ENCODE data around the gene FAM181B.
"Not testable (repeated sequence)": the region's sequence is repeated elsewhere in the genome, so short reads cannot be mapped to it uniquely, and the experiment has no call there.

The FAM181B gene

DNA sequence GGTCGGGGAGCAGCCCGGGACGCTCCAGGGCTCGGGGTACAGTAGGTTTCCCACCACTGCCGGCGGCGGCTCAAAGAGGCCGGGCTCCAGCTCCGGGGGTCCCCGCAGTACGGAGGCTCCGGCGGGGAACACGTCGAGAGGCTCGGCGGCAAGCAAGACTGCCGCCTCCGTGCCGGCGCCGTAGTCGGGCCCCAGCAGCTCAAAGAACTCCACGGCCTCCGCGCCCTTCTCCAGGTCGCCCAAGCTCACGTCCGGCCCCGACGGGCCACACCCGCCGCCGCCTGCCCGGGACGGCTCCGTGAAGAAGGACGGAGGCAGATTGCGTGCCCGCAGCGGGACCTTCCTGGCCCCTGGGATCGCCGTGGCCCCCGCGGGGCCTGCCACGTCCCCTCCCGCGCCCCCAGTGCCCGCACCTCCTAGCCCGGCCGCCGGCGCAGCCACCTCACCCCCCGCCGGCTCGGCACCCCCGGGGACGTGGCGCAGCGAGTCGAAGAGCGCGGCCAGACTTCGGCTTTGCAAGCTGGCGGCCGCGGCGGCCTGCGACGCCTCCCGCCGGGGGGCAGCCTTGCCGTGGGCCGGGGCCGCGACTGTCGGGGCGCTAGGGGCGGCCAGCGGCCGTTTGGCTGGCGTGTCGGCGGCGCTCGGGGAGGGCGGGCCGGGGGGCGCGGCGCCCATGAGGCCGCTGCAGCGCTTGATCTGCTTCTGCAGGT lies 775 bp downstream of the FAM181B start:
- DNase-seq (ENCODE audit: low read depth): no peak

DNA sequence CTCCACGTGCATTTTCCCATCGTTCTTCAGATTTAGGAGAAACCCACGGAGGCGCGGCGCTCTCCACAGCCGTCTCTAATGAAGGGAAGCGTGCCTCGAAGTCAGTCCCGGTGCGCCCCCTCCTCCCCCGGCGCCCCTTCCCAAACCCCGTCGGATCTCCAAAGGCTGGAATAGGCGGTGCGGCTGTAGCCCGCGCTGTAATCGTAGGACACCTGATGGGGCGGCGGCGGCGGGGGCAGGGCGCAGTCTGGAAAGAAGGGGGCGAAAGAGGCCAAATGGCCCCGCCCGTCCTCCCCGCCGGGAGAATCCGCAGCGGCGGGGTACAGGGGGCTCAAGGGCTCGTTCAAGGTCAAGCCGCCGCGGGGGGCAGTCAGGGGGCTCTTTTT lies 1.3 kb downstream of the FAM181B start:
- DNase-seq (ENCODE audit: low read depth): no peak

DNA sequence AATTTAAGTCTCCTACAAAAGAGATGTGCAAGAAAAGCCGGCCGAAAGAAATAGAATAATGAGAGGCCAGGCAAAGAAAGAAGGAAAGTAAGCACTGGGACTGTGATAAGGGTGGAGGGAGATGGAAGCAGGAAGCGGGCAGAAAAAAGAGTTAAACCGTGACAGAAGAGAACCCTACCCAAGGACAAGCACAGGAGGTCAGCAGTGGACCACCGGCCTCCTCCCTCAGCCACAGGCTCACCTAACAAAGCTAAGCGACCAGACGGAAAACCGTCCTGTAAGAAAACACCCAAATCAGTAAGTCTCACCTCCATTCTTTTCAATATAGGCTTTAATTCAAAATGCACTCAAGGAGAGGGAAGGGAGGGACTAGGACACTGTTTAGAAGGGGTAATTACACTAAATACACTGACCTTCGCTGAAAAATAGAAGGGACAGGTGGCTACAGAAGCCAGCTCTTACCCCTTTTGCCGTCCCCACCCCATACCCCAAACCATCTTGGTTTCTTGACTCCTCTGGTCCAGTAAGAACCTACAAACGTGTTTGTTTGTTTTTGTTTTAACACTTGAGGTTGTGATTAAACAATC lies 1.9 kb downstream of the FAM181B start:
- DNase-seq (ENCODE audit: low read depth): no peak

DNA sequence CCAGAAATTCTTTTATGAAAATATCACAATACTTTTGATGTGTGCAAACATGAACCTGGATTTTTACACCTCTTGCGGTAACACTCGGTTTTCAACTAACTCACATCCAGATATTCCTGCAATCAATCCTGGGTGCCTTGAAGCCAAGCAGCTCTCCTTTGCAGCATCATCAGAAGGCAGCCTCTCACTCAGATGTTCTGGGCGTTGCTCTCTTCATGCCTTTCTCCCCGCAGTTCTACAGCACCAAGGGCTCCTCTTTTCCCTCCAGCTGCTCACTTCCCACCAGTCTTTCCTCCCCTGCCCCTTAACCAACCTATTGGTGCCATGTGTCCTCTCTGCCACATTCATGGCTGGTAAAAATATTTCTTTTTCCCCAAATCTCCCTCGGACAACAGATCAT lies 2.9 kb downstream of the FAM181B start:
- DNase-seq (ENCODE audit: low read depth): no peak

DNA sequence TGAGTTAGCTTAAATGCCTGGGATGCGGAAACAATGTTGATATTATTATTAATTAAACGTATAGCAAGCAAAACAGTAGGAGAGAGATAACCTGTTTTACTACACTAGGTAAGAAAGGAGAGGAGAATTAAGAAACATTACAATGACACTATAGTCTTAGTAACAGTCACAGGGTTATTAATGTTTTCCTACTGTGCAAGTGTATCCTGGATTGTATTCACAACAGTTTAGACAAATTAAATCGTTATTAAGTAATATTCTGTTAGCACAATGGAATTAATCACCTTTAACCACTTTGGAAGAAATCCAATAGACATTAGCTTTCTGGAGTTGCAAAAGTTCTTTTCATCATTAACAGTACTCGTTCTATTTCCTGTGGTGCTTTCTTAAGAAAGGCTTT lies 3.4 kb downstream of the FAM181B start:
- DNase-seq (ENCODE audit: low read depth): no peak

DNA sequence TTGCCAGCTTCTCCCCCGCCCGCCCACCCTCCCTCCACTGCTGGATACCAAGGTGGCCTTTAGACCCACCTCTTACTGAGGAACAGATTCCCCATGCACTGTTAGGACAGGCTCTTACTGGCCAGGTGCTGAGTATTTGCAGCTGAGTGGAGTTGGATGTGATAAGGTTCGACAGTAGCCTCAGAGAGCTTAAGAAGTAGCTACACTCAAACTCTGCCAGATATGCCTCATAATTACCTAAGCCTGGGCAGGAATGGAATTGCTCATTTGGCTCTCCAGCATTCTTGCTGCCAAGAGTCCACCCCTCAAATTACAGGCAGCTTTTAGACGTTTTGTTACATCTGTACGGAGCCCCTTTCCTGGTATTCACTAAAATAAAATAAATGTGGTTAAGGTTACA lies 9.6 kb downstream of the FAM181B start:
- no peak for DNase-seq (ENCODE audit: low read depth)

DNA sequence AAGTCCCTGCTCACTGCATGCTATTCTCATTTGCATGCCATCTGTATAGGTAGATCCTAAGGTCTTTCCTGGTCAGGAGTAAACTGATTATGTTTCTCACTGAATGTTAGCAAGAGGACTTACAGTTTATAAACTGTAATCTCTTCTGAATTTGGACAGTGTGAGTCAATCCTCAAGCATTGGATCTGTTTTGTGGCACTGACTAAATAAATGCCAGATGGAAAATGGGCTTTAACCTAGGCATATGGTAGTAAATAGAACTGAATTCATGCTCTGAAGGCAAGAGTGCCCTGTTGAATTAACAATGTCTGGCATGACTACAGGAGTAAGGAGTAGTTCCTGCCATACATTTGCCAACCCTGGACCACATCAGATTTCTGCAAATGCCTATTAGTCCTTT lies 11.4 kb downstream of the FAM181B start:
- DNase-seq (ENCODE audit: low read depth): no peak

DNA sequence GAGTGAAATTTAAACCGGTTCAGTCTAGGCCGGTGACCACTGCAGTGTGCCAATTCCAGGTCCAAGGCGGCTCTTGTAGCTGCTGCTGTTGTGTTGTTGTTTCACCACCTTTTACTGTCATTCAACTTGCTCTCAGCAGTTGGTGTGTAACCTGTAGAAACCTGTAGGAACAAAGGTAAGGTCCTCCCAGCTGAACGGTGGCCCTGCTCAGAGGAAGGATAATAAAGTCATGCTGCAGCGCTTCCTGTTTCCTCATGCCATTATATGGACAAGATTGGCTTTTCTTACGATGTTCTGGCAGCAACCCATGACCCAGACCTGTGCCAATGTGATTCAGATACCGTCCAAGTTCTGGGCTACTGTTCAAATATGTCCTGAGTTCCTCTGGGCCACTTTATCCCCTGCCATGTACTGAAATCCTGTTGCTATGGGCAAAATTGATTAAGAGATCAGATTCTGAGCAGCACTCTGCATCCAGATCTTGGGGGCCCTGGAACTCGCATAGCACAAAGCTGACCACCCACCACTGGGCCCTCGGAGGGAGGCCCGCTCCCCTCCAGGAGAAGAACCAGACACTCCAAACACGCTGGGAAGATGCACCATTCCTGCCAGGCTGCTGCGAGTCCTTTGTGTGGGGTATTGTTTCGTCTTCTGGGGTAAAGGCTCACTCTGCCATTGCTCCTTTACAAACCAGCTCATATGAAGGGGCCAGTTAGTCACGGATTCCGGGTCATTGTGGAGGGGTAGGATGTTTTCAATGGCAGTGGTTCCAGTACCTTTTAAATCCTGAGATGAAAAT lies 13.2 kb downstream of the FAM181B start:
- no peak for DNase-seq (ENCODE audit: low read depth)

DNA sequence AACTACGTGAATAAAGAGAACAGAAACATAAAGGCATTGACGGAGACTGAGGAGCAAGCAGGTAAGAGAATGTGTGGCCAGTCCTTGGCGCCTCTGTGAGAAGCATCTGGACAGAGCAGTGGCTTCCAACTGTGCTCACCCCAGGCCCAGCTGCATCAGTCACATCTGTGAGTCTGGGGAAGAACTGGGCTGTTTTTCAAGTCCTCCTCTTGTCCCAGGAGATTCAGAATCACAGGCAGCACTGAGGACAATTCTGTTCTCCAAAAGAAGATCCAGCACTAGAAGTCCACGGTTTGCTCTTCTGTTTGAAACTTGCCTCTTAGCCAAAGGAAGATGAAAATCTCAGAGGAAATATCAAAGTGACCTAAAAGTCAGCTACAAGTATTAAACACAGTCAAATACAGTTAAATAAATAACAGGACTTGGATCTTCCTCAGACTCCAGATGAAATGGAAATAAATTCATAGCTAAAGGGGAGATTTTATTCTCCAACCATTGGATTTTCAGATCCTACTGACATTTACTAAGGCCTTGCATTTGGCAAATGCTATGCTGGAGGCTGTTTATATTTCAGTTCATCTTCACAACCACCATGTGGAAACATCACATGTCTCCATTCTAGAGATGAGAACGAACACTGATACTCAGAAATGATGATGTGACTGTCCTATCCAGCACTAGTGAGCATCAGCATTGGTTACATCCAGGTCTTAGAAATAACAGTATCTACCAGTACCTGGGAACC lies 14.1 kb downstream of the FAM181B start:
- DNase-seq (ENCODE audit: low read depth): no peak

DNA sequence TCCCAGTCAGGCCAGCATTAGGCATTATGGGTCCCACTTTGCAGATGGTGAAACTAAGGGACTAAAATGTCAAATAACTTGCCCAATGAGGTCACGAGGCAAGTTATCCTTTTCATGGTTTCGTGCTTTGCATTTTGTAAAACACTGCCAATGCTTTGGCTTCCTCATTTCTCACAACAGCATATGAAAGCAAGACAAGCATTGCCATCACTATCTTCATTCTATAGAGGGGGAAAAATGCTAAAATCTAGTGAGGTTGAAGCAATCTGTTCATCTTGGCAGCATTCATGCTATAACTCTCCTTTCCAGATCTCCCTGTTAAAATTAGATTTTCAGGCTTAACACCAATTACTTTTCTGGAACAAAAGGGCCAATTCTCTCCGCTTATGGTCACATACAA lies 14.8 kb downstream of the FAM181B start:
- no peak for DNase-seq (ENCODE audit: low read depth)

DNA sequence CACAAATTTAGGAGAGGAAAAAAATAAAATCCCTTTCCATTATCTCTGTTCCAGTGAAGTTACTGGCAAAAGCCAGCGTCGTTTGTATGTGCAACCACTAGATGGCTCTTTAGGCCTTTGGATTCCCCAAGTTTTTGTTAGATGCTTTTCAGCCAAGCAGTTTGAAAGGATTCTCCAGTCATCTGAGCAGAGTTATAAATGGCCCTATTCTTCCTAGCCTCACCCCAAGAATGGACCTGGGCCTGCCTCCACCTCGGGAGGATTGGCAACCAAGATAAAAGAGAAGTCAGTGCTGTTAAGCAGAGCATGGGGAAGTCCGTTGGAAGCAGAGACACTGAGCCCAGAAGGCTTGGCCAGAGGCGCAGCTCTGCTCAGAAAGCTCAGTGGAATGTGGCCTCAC lies 15.4 kb downstream of the FAM181B start:
- DNase-seq (ENCODE audit: low read depth): no peak

DNA sequence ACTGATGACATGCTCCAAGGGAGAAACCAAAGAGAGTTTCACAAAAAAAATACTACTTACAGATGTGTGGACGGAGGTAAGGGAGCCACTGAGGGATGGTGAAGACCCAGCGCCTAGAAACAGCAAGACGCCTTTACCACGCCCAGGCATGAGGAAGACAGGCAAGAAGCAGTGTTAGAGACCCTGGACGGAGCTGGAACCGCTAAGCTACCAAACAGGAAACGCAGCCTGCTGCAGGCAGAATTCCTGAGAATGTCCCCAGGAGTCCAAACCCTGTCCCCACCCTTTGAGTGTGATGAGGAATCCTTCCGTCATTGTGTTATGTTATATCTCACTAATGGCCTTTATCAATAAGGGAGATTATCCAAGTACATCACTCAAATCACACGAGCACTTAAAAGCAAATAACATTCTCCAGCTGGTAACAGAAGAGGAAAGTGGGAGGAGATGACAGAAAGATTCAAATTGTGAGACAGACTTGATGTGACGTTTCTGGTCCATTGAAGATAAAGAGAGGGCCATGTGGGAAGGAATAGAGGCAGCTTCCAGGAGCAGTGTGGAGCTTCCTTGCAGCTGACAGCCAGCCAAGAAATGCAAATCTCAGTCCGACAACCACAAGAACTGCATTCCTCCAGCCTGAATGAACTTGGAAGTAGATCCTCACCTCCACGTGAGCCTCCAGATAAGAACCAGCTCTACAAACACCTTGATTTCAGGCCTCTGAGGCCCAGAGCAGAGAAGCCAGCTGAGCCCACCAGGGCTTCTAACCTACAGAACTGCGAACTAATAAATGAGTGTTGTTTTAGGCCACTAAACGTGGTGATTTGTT lies 19.1 kb downstream of the FAM181B start:
- DNase-seq (ENCODE audit: low read depth): no peak

DNA sequence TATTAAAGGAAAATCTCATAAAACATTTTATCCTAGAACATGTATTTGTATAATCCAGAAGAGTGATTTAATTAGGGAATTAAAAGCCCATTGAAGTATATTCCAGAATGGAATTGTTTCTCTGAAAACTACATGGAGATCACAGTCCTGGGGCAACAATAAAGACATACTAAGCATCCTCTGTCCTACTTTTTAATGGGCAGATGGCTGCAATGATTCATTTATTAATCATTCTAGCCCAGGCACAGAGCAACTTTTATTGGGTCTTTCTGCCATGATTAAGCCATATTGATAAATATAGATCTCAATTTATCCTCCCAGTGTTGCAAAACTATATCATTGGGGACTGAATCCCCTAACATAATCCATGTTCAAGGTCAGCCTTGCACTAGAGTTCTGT lies 22.0 kb downstream of the FAM181B start:
- DNase-seq (ENCODE audit: low read depth): no peak

DNA sequence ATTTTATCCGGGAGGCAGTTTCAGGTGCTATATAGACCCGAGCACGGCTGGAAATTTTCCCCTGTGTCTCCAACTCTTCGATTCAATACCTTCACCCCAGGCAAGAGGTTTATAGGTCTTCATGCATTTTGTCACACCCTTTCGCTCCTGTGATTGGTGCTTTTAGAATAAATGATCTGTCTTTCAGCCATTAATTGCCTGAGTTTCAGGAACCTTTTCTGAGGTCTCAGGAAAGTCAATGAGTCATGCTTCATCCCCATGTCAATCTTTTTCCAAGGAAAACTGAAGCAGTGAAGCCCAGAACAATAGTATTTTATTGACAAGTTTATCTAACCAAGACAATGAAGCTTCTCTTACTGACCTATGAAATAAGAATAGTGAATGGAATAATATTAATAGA lies 29.9 kb downstream of the FAM181B start:
- DNase-seq (ENCODE audit: low read depth): no peak

DNA sequence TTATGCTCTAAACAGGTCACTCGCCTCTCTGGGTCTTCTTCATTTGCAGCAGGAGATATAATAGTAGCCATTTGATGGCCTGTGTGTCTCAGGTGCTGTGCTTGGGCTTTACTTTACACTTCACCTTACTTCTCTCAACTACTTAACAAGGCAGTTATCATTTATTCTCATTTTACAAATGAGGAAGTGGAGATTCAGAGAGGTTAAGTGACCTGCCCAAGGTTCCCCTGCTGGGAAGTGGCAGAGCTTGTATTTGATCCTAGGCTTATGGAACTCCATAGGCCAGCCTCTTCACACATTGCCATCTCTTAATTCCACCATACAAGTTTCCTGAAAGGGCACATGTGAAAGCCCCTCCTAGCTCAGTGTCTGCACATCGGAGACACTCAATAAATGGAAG lies 30.4 kb downstream of the FAM181B start:
- DNase-seq (ENCODE audit: low read depth): no peak

DNA sequence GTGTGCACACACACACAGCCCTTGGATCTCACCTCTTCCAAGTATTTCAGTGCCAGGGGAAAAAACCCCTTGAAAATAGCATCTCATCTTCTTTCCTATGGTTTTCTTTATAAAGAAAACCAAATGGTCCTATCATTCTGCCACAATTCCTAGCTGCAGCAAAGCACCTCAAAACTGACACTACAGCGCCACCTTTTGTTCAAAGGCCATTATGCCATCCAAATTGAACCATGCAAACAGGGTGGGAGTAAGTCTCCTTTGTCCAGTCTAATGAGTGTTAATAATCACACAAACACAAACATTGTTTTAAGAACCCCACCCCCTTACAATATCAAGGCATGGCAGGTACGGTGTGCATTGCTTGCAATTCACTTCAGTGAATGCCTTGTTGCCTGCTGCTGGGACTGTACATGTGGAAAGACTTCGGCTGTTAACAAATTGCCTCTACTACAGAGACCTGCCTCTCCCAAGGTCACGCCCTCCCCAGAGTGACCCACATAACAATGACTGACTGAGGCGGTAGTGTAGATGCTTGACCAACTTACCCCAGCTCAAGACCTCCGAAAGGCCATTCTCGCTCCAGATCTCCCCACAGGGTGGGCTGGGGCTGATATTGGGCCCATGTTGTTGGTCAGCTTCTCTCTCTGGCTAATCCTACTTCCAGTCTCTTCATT lies 31.7 kb downstream of the FAM181B start:
- no peak for DNase-seq (ENCODE audit: low read depth)

DNA sequence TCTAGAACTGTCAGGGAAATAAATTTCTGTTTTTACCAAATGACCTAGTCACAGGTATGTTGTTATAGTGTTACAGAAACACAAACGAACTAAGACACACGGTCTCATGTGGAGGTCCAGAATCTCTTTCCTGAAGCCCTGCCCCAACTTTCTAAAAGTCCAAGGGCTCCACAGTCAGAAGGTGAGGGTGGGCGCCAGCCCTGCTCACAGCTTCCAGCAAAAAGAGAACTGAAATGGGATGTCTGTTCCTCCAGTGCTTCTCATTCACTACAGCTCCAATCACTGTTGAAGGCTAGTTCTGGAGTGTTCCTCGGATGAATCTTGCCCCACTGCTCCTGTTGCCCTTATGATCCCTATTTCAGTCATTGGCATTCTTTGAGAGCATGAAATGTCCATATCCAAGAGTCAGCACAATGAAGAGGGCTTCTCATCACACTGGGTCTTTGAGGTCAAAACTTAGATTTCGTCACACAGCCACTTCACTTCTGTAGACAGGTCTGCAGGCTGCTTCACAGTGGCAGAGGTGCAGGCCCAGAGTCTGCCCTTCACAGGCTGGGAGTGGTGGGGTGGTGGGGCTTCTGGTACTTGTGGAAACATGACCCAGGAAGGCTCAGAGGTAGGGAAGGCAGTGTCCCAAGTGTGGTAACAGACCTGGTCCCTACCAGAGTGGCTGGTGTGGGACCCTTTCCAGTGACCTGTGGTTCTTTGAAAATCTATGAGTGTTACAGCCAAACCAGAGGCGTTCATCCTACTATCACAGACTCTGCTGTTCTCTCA lies 34.9 kb downstream of the FAM181B start:
- DNase-seq (ENCODE audit: low read depth): no peak

DNA sequence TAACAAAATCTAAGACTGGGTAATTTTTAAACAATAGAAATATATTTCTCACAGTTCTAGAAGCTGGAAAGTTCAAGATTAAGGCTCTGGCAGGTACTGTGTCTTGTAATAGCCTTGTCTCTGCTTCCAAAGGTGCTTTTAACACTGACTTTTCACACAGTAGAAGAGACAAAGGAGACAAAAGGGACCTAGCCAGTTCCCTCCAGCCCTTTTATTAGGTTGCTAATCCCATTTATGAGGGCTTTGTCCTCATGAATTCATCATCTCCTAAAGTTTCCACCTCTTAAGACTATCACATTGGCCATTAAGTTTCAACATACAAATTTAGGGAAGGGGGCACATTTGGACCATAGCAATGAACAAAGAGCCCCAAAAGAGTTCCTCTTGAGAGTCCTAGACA lies 40.7 kb downstream of the FAM181B start:
- DNase-seq (ENCODE audit: low read depth): no peak

DNA sequence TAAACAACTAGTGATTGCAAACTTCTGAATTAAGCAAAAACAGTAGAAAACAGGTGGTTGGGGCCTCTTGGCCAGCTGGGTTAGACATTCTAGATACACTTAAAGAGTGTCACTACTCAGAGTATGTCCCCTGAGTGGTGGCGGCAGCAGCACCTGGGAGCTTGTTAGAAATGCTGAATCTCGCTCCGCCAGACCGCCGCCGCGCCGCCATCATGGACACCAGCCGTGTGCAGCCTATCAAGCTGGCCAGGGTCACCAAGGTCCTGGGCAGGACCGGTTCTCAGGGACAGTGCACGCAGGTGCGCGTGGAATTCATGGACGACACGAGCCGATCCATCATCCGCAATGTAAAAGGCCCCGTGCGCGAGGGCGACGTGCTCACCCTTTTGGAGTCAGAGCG lies 44.3 kb downstream of the FAM181B start:
- not testable (repeated sequence) for DNase-seq (ENCODE audit: low read depth)

DNA sequence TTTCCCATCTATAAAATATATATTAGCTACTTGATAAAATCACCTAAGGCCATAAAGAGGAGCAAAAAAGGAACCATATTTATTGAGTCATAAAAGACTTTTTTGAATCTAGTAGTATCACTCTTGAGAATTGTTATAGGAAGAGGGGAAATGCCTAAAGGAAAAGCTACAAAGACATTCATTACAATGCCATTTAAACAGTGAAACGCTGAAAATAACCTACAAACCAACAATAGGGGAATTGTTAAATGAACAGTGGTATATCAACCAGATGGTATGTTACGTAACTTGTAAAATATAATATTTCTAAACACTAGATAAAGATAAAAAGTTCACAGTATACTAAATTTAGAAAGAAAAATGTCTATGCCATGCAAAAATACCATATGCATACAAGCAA lies 47.5 kb downstream of the FAM181B start:
- no peak for DNase-seq (ENCODE audit: low read depth)
